Neural progenitor cell (in vitro differentiated cells): ENCODE results near the gene NMNAT1. TPM values are rescaled to one million over a fixed set of nuclear protein-coding genes. Genes with fewer than 3 reads are reported as not detected.
A peak's percentile ranks its signal among the peaks of the same experiment; 100 is the strongest.

Experiments used
- DNase-seq: peaks from one replicate; pipeline ENCODE4 v3.0.0-alpha.2; 2016; ENCODE audit warnings: low spot score
- H2AFZ ChIP-seq: fragments of 200-600 bp; sonication (generic); replicated peaks from 2 replicates; pipeline ENCODE4 v1.6.1; 2016; ENCODE audit warnings: antibody characterized with exemption
- H3F3A ChIP-seq: fragments of 200-600 bp; sonication (generic); 2 replicates; pipeline ENCODE4 v1.6.1; 2016; ENCODE audit warnings: antibody characterized with exemption, low read depth
- H3K27ac ChIP-seq: fragments of 200-600 bp; sonication (generic); 2 replicates; pipeline ENCODE4 v1.5.1; 2016; ENCODE audit warnings: mild to moderate bottlenecking
- H3K27me3 ChIP-seq: fragments of 200-600 bp; sonication (generic); 2 replicates; pipeline ENCODE4 v1.6.1; 2016; ENCODE audit warnings: mild to moderate bottlenecking, moderate library complexity
- H3K36me3 ChIP-seq: fragments of 200-600 bp; sonication (generic); 2 replicates; pipeline ENCODE4 v1.5.1; 2016
- H3K4me1 ChIP-seq: fragments of 200-600 bp; sonication (generic); 2 replicates; pipeline ENCODE4 v1.6.1; 2016; ENCODE audit warnings: mixed run types
- H3K4me2 ChIP-seq: fragments of 200-600 bp; sonication (generic); 2 replicates; pipeline ENCODE4 v1.6.1; 2016
- H3K4me3 ChIP-seq: fragments of 200-600 bp; sonication (generic); 2 replicates; pipeline ENCODE4 v1.5.1; 2016
- H3K79me2 ChIP-seq: fragments of 200-600 bp; sonication (generic); 2 replicates; pipeline ENCODE4 v1.6.1; 2016; ENCODE audit warnings: low read depth
- H3K9ac ChIP-seq: fragments of 200-600 bp; sonication (generic); 2 replicates; pipeline ENCODE4 v1.6.1; 2016
- H3K9me3 ChIP-seq: fragments of 200-600 bp; sonication (generic); 2 replicates; pipeline ENCODE4 v1.5.1; 2016; ENCODE audit warnings: low read depth
- H4K20me1 ChIP-seq: fragments of 200-600 bp; sonication (generic); 2 replicates; pipeline ENCODE4 v1.6.1; 2016; ENCODE audit warnings: low read depth
- H3K27ac Mint-ChIP-seq: 3 replicates; pipeline ENCODE4 v1.8.0; 2021; ENCODE audit warnings: mixed read lengths
- H3K27me3 Mint-ChIP-seq: 2 replicates; pipeline ENCODE4 v1.8.0; 2022; ENCODE audit warnings: low read depth, mild to moderate bottlenecking, inconsistent platforms, moderate library complexity, mixed read lengths; ENCODE audit not compliant: insufficient read depth
- H3K36me3 Mint-ChIP-seq: 3 replicates; pipeline ENCODE4 v1.8.0; 2021; ENCODE audit warnings: mixed read lengths
- H3K4me1 Mint-ChIP-seq: 3 replicates; pipeline ENCODE4 v1.8.0; 2021; ENCODE audit warnings: mixed read lengths
- H3K4me3 Mint-ChIP-seq: 3 replicates; pipeline ENCODE4 v1.8.0; 2021; ENCODE audit warnings: mild to moderate bottlenecking, moderate library complexity, mixed read lengths
- H3K9me3 Mint-ChIP-seq: 3 replicates; pipeline ENCODE4 v1.8.0; 2020; ENCODE audit warnings: mixed read lengths
- CTCF ChIP-seq: fragments of 200-600 bp; sonication (generic); IDR thresholded peaks from 2 replicates; pipeline ENCODE4 v1.5.1; 2017; ENCODE audit warnings: antibody characterized with exemption, mild to moderate bottlenecking
- EZH2 ChIP-seq: fragments of 200-600 bp; sonication (generic); IDR thresholded peaks from 2 replicates; pipeline ENCODE4 v1.6.1; 2017; ENCODE audit warnings: antibody characterized with exemption, mild to moderate bottlenecking, moderate library complexity
- EZH2phosphoT487 ChIP-seq: fragments of 200-600 bp; sonication (generic); IDR thresholded peaks from 2 replicates; pipeline ENCODE4 v1.6.1; 2017; ENCODE audit warnings: antibody characterized with exemption
- total RNA-seq: library from RNA; depleted of rRNA; stranded (reverse); fragments of >200 nt; gene quantifications from 2 replicates; pipeline ENCODE4 v1.2.3, GENCODE V29; 2015; ENCODE audit warnings: low replicate concordance

The NMNAT1 gene
- total RNA-seq, 1 donor from 2014 or later: 14.6 TPM

GRCh38 chr1:9901148-9902059 lies 41.9 kb upstream of the NMNAT1 start:
- no peaks in the 10 kb centered on the region for H3F3A ChIP-seq
- no peaks in the 10 kb centered on the region for H3K4me1 ChIP-seq
- Mint-ChIP-seq H3K27me3 (peaks cover 2% of the 10 kb centered on the region), H3K36me3 (peaks cover 4% of the 10 kb centered on the region), H3K27ac (peak overlapping the region; percentile 6), H3K4me3 (no peak overlapping the region), H3K9me3 (no peaks in the 10 kb centered on the region), H3K4me1 (peaks cover 33% of the 10 kb centered on the region)
- H3K79me2 ChIP-seq: peaks cover 80% of the 10 kb centered on the region
- H3K4me2 ChIP-seq: no peak overlapping the region
- no peak overlapping the region for H2AFZ ChIP-seq
- no peak for DNase-seq
- no peak overlapping the region for H3K4me3 ChIP-seq
- H3K36me3 ChIP-seq: no peaks in the 10 kb centered on the region
- H3K9me3 ChIP-seq: no peaks in the 10 kb centered on the region
- H3K27ac ChIP-seq: no peak overlapping the region
- TF ChIP-seq EZH2 (no peak), CTCF (no peak), EZH2phosphoT487 (no peak)
- H4K20me1 ChIP-seq: peaks cover 27% of the 10 kb centered on the region
- no peak overlapping the region for H3K9ac ChIP-seq
- H3K27me3 ChIP-seq: no peaks in the 10 kb centered on the region

- Histone ChIP-seq H3K36me3 (no peaks in the 10 kb centered on the region), H4K20me1 (peaks cover 27% of the 10 kb centered on the region), H3K9me3 (no peaks in the 10 kb centered on the region), H3K4me2 (no peak overlapping the region), H3K4me3 (no peak overlapping the region), H3K79me2 (peaks cover 79% of the 10 kb centered on the region), H2AFZ (no peak overlapping the region), H3K4me1 (no peaks in the 10 kb centered on the region), H3K27me3 (no peaks in the 10 kb centered on the region), H3K27ac (no peak overlapping the region), H3F3A (no peaks in the 10 kb centered on the region), H3K9ac (no peak overlapping the region)
- Mint-ChIP-seq H3K4me3 (no peak overlapping the region), H3K4me1 (peaks cover 33% of the 10 kb centered on the region), H3K27me3 (peaks cover 2% of the 10 kb centered on the region), H3K9me3 (no peaks in the 10 kb centered on the region), H3K36me3 (peaks cover 4% of the 10 kb centered on the region), H3K27ac (no peak overlapping the region)
- TF ChIP-seq EZH2phosphoT487 (no peak), EZH2 (no peak), CTCF (no peak)
- DNase-seq: no peak
Observed at GRCh38 chr1:9902060-9902452, 41.2 kb upstream of the NMNAT1 start.

GRCh38 chr1:9903801-9904527 lies 39.3 kb upstream of the NMNAT1 start:
- peaks cover 7% of the 10 kb centered on the region for H3K36me3 Mint-ChIP-seq
- no peaks in the 10 kb centered on the region for H3K36me3 ChIP-seq
- H3K27me3 Mint-ChIP-seq: peaks cover 4% of the 10 kb centered on the region
- H3K79me2 ChIP-seq: peaks cover 82% of the 10 kb centered on the region
- no peak overlapping the region for H2AFZ ChIP-seq
- H3K27me3 ChIP-seq: no peaks in the 10 kb centered on the region
- peaks cover 3% of the 10 kb centered on the region for H3K4me1 ChIP-seq
- peaks cover 44% of the 10 kb centered on the region for H3K4me1 Mint-ChIP-seq
- no peaks in the 10 kb centered on the region for H3F3A ChIP-seq
- H3K4me3 Mint-ChIP-seq: no peak overlapping the region
- H4K20me1 ChIP-seq: peaks cover 30% of the 10 kb centered on the region
- H3K9ac ChIP-seq: no peak overlapping the region
- no peaks in the 10 kb centered on the region for H3K9me3 Mint-ChIP-seq
- no peak overlapping the region for H3K4me2 ChIP-seq
- no peaks in the 10 kb centered on the region for H3K9me3 ChIP-seq
- H3K27ac Mint-ChIP-seq: no peak overlapping the region
- TF ChIP-seq EZH2phosphoT487: no peak
- no peak for TF ChIP-seq EZH2
- TF ChIP-seq CTCF: no peak
- no peak for DNase-seq
- H3K4me3 ChIP-seq: no peak overlapping the region
- no peak overlapping the region for H3K27ac ChIP-seq
